Measurements from ENCODE around the gene DVL1.

The DVL1 gene

DNA sequence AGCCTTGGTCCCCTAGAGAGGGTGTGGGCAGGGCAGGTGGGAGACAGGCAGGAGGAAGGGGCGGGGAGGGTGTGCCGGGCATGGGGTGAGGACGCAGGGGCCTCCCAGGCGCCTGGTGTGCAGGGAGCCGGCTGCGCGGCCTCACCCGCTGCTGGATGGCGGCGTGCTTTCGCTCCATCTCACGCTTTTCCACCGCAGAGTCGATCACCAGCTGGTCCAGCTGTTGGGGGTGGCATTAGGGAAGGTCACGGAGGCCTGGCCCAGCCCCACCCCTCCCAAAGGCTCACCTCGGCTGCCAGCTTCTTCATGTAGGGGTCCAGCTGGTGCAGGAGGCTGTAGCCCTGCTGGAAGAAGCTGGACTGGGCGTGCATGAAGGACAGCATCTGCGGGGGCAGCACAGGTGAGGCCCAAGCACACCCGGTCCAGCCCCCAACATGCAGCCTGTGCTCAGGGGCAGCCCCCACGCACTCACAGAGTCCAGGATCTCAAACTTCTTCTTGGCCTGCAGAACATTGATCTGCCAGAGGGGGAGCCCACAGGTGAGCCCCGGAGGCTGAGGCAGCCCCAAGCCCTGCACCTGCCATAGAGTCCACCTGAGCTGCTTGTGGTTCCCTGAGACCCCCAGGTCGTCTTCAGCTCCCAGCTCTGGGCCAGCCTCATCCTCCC lies 49.4 kb downstream of the DVL1 start:
- DNase-seq (ENCODE audit: low read depth) = no peak
- no peak overlapping the region for H3K4me3 ChIP-seq (ENCODE audit: low read depth, low read length)
- TF ChIP-seq, protein P1, sequence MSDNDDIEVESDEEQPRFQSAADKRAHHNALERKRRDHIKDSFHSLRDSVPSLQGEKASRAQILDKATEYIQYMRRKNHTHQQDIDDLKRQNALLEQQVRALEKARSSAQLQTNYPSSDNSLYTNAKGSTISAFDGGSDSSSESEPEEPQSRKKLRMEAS (IDR thresholded peaks at IDR 0.05; ENCODE audit: low read depth, low read length) = no peak
- TF ChIP-seq, protein P2, sequence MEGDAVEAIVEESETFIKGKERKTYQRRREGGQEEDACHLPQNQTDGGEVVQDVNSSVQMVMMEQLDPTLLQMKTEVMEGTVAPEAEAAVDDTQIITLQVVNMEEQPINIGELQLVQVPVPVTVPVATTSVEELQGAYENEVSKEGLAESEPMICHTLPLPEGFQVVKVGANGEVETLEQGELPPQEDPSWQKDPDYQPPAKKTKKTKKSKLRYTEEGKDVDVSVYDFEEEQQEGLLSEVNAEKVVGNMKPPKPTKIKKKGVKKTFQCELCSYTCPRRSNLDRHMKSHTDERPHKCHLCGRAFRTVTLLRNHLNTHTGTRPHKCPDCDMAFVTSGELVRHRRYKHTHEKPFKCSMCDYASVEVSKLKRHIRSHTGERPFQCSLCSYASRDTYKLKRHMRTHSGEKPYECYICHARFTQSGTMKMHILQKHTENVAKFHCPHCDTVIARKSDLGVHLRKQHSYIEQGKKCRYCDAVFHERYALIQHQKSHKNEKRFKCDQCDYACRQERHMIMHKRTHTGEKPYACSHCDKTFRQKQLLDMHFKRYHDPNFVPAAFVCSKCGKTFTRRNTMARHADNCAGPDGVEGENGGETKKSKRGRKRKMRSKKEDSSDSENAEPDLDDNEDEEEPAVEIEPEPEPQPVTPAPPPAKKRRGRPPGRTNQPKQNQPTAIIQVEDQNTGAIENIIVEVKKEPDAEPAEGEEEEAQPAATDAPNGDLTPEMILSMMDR (IDR thresholded peaks at IDR 0.05; ENCODE audit: low read depth, low read length) = no peak
- TF ChIP-seq POLR2A (IDR thresholded peaks at IDR 0.05; ENCODE audit: extremely low read depth, insufficient read length) (no peak), MYC (IDR thresholded peaks at IDR 0.05; ENCODE audit: low read depth, low read length) (no peak)

DNA sequence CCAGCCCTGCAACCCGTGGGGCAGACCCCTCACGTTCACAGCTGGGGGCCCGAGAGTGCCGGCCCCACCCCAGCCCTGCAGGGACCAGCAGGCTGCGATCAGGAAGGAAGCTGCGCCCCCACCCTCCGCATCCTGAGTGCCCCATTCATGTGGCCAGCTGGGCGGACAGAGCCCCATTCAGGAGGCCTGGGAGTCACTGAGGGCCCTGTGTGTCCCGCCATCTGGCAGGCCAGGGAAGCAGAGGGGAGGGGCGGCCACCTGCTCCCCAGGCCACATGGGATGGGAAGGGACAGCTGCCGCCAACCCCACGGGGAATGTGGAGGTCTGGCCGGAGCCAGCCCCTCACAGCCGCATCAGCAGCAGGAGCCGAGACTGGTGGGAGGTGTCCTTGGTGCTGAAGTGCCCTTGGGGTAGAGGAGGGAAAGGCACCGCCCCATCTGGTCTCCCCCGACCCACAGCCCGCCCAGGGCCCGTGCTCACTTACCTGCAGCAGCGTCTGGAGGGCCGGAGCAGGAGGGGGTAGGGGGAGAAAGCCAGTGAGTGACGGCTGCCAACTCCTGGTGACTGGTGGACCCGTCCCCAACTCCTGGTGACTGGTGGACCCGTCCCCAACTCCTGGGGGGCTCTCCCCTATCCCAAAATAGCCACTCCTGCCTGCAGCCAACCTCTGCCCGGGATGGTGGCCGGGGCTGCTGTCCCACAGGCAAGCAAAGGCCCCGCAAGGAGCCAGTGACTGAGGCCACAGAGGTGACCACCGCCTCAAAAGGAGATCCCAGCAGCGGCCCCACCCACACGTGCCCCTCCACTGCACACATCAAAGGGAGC lies 50.1 kb downstream of the DVL1 start:
- no peak overlapping the region for H3K4me3 ChIP-seq (ENCODE audit: low read depth, low read length)
- peak; percentile 46 for DNase-seq (ENCODE audit: low read depth)
- TF ChIP-seq MYC (IDR thresholded peaks at IDR 0.05; ENCODE audit: low read depth, low read length) (no peak), POLR2A (IDR thresholded peaks at IDR 0.05; ENCODE audit: extremely low read depth, insufficient read length) (no peak)
- TF ChIP-seq, protein P1 (IDR thresholded peaks at IDR 0.05; ENCODE audit: low read depth, low read length) = peak; percentile 15; the same call in 1 of the 2 replicates
- TF ChIP-seq, protein P2 (IDR thresholded peaks at IDR 0.05; ENCODE audit: low read depth, low read length) = no peak

DNA sequence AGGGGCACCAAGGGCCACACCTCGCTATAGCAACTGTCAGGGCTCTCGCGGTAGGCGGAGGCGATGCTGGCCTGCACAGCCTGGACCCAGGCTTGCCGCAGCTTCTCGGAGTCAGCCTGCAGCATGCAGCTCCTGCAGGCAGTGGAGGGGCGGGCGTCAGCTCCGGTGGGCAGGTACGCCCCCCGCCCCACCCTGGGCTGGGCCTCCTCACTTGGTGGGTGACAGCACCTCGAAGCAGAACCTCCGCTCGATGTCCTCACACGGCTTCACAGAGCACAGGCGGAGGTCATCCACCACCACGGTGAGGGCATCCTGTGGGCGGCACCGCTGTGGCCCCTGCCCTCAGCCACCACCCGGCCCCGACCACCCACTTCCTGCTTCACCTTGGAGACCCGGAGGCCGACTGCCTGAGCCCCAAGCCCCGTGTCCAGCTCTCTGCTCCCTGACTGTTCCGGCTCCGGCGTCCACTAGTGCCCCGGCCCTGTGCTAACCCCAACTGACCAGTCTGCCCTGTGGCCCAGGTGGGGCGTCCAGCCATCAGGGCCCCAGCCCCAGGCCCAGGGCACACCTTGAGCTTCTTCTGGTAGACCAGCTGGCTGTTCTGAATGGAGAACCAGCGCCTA lies 51.3 kb downstream of the DVL1 start:
- H3K4me3 ChIP-seq (ENCODE audit: low read depth, low read length) = no peak overlapping the region
- no peak for TF ChIP-seq MYC (IDR thresholded peaks at IDR 0.05; ENCODE audit: low read depth, low read length)
- TF ChIP-seq, protein P2 (IDR thresholded peaks at IDR 0.05; ENCODE audit: low read depth, low read length) = no peak
- no peak for TF ChIP-seq POLR2A (IDR thresholded peaks at IDR 0.05; ENCODE audit: extremely low read depth, insufficient read length)
- TF ChIP-seq, protein P1 (IDR thresholded peaks at IDR 0.05; ENCODE audit: low read depth, low read length) = no peak
- DNase-seq (ENCODE audit: low read depth) = no peak

DNA sequence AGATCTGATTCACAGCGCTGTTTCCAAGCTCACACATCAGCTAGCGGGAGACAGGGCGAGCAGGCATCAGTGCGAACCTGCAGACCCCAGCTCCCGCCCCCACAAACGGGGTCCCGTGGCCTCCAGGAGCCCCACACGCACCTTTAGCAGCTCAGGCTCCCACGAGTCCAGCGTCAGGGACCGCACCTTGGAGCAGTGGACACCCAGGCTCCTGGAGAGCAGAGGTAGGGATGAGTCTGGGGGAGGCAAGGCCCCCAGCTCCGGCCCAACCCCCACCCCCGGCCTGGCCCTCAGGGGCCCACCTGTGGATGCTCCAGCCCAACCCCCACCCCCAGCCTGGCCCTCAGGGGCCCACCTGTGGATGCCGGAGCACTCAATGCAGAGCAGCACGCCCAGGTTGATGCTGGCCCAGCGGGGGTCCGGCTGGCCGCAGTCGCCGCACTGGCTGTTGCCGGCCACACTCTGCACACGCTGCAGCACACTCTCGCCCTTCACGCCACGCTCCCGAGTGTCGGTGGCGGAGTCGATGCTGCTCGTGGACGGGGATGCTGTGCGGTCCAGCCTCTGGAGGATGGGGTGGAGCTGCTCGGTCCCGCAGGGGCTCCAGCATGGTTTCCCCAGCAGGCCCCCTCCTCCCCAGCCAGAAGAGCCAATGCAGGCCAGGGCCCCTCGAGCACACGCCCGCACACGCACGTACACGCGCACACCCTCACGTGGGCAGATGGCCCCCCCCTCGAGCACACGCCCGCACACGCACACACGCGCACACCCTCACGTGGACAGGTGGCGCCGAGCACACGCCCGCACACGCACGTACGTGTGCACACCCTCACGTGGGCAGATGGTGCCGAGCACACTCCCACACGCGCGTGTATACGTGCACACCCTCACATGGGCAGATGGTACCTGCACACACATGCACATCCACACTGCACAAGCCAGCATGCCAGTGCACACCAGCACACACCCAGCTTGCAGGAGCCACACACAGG lies 52.9 kb downstream of the DVL1 start:
- TF ChIP-seq, protein P1 (IDR thresholded peaks at IDR 0.05; ENCODE audit: low read depth, low read length) = no peak
- TF ChIP-seq MYC (IDR thresholded peaks at IDR 0.05; ENCODE audit: low read depth, low read length) (no peak), POLR2A (IDR thresholded peaks at IDR 0.05; ENCODE audit: extremely low read depth, insufficient read length) (no peak)
- TF ChIP-seq, protein P2 (IDR thresholded peaks at IDR 0.05; ENCODE audit: low read depth, low read length) = no peak
- DNase-seq (ENCODE audit: low read depth) = no peak
- no peak overlapping the region for H3K4me3 ChIP-seq (ENCODE audit: low read depth, low read length)

Data from NB4 (cell line).